Trophoblast cell (in vitro differentiated cells and primary cell): ENCODE results near the gene DESI2.
A peak's percentile ranks its signal among the peaks of the same experiment; 100 is the strongest.

Experiments used
- DNase-seq, 2 donors: peaks; one replicate each; pipeline ENCODE4 v3.0.0-alpha.2; 2016
- H2AFZ ChIP-seq: 2 replicates; pipeline ENCODE4 v1.6.1; 2013; ENCODE audit warnings: low read length, moderate library complexity, mild to moderate bottlenecking; ENCODE audit not compliant: insufficient read depth, poor library complexity
- H2AK5ac ChIP-seq: 2 replicates; pipeline ENCODE4 v1.6.1; 2013; ENCODE audit warnings: mild to moderate bottlenecking, low read length
- H2BK120ac ChIP-seq: 2 replicates; pipeline ENCODE4 v1.6.1; 2013; ENCODE audit warnings: low read length, mild to moderate bottlenecking, moderate library complexity; ENCODE audit not compliant: insufficient read depth, poor library complexity
- H2BK12ac ChIP-seq: 2 replicates; pipeline ENCODE4 v1.6.1; 2013; ENCODE audit warnings: mild to moderate bottlenecking, low read length, moderate library complexity
- H2BK5ac ChIP-seq: 2 replicates; pipeline ENCODE4 v1.6.1; 2013; ENCODE audit warnings: low read length, low read depth, moderate library complexity, mild to moderate bottlenecking; ENCODE audit not compliant: poor library complexity
- H3K14ac ChIP-seq: 2 replicates; pipeline ENCODE4 v1.6.1; 2013; ENCODE audit warnings: mild to moderate bottlenecking, low read length
- H3K18ac ChIP-seq: 2 replicates; pipeline ENCODE4 v1.6.1; 2013; ENCODE audit warnings: mild to moderate bottlenecking, low read length
- H3K23ac ChIP-seq: 2 replicates; pipeline ENCODE4 v1.6.1; 2013; ENCODE audit warnings: low read length
- H3K27ac ChIP-seq: 2 replicates; pipeline ENCODE4 v1.5.1; 2013; ENCODE audit warnings: low read depth, mild to moderate bottlenecking, inconsistent platforms, low read length, moderate library complexity
- H3K27me3 ChIP-seq: 2 replicates; pipeline ENCODE4 v1.6.1; 2013; ENCODE audit warnings: inconsistent platforms, mild to moderate bottlenecking, low read length, moderate library complexity; ENCODE audit not compliant: insufficient read depth
- H3K36me3 ChIP-seq, 2 experiments: 1 replicate in 1 of 2; 2 replicates in 1 of 2; pipeline ENCODE4 v1.6.1; 2013; ENCODE audit warnings: low read length in 2 of 2, mild to moderate bottlenecking in 2 of 2, moderate library complexity in 1 of 2; ENCODE audit not compliant: insufficient read depth in 2 of 2, control insufficient read depth in 1 of 2
- H3K4ac ChIP-seq: 2 replicates; pipeline ENCODE4 v1.6.1; 2013; ENCODE audit warnings: low read depth, mild to moderate bottlenecking, low read length, moderate library complexity
- H3K4me1 ChIP-seq, 2 experiments: 1 replicate in 1 of 2; 2 replicates in 1 of 2; pipeline ENCODE4 v1.6.1; 2013; ENCODE audit warnings: low read length in 2 of 2, mild to moderate bottlenecking in 2 of 2, moderate library complexity in 1 of 2; ENCODE audit not compliant: insufficient read depth in 2 of 2, control insufficient read depth in 1 of 2
- H3K4me2 ChIP-seq: 2 replicates; pipeline ENCODE4 v1.6.1; 2013; ENCODE audit warnings: inconsistent platforms, mild to moderate bottlenecking, low read length, moderate library complexity
- H3K4me3 ChIP-seq: 2 replicates; pipeline ENCODE4 v1.5.1; 2013; ENCODE audit warnings: mild to moderate bottlenecking, low read depth, low read length, inconsistent platforms
- H3K79me1 ChIP-seq: one replicate; pipeline ENCODE4 v1.6.1; 2013; ENCODE audit warnings: low read length
- H3K79me2 ChIP-seq: 2 replicates; pipeline ENCODE4 v1.6.1; 2013; ENCODE audit warnings: low read length, mild to moderate bottlenecking; ENCODE audit not compliant: control insufficient read depth, insufficient read depth, poor library complexity
- H3K9ac ChIP-seq: 2 replicates; pipeline ENCODE4 v1.6.1; 2013; ENCODE audit warnings: mild to moderate bottlenecking, low read length
- H3K9me3 ChIP-seq: 2 replicates; pipeline ENCODE4 v1.6.1; 2013; ENCODE audit warnings: low read depth, mild to moderate bottlenecking, control low read depth, inconsistent platforms, low read length; ENCODE audit not compliant: insufficient read depth
- H4K12ac ChIP-seq: 2 replicates; pipeline ENCODE4 v1.6.1; 2013; ENCODE audit warnings: low read depth, mild to moderate bottlenecking, low read length, moderate library complexity
- H4K8ac ChIP-seq: 2 replicates; pipeline ENCODE4 v1.6.1; 2013; ENCODE audit warnings: low read depth, mild to moderate bottlenecking, low read length, moderate library complexity
- H4K91ac ChIP-seq: one replicate; pipeline ENCODE4 v1.6.1; 2013; ENCODE audit warnings: low read depth, mild to moderate bottlenecking, low read length, moderate library complexity
- WGBS: extraction: QIAGEN DNeasy Blood & Tissue Kit; methylation state at CpG from one replicate; pipeline ENCODE4 v1.1.7; 2013; ENCODE audit warnings: missing lambda C conversion rate; ENCODE audit not compliant: insufficient read length, insufficient coverage; ENCODE audit errors: extremely low coverage; 5-methylcytosine and 5-hydroxymethylcytosine counted together

Gene DESI2

DNA sequence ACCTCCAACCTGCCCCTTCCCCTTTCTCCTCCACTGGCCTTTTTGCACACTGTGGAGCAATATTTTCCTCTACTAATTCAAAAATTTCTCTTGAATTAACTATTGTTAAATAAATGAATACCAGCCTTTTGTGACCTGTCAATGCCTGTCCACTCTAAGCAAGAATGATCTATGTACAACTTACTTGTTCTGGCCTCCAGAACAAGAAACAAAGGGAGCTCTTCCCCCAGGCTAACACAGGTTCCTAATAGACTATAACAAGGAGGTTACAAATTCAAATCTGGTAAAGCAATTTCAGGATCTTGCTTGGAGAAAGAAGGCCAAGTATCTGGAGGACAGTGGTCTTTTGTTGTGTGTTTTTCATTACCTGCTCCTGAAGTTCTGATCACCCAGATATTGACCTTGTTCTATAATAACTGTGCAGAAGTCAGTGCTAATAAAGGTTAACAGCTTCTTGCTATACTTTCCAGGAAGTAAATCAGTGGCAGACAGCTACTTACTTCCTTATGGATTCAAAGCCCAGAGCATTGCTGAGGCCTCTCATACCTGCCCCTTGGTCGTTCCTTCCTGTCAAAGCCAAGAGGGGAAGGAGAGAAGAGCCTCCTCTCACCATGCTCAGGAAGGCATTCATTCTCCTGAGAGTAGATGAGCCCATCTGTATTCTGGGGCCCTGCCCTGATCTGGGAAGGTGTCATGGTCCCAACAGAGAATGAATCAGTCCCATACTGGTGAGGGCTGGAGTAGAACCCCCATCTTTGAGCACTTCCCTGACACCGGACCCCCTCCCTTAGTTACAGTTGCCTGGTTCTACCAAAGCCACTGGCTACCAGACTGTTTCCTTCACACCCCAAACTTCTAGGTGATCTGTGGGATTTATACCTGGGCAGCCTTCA is 56.8 kb downstream of the DESI2 start:
- H2BK120ac ChIP-seq = no peak overlapping the region
- no CpG with 5 or more reads among the region's 2 CpGs for WGBS

DNA sequence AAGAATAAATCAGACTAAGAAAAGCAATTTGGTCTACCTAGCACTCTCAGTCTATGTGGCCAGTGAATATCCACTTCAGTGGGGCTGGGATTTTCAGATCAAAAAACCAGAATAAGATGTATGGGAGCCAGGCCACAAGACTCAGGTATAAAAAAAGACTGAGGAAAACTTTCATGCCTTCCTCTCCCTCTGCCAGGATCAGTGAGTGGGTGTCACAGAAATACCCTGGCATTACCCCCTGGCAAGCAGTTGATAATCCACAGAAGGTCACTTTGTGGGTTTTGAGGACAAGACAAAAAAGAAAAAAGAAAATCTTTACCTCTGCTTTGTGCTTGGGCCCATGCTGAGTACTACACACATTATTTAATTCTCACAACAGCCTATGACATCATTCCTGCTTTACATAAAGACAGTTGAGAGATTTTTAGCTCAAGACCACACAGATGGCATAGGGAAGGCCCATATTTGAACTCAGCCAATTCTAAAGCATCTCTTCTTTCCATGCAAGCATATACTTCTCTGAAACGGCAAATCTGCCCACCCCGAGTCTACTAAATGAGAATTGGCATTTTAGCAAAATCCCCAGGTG is 57.6 kb downstream of the DESI2 start:
- Histone ChIP-seq H2BK5ac (no peak overlapping the region), H4K91ac (no peak overlapping the region), H2BK12ac (no peak overlapping the region), H3K79me1 (no peaks in the 10 kb centered on the region), H2BK120ac (no peak overlapping the region), H3K4me1 (no peaks in the 10 kb centered on the region), H2AK5ac (no peak overlapping the region), H3K79me2 (no peaks in the 10 kb centered on the region), H3K36me3 (peaks cover 4% of the 10 kb centered on the region in 2 experiments), H3K4me2 (no peak overlapping the region), H3K9me3 (no peaks in the 10 kb centered on the region), H2AFZ (no peak overlapping the region), H3K4me3 (no peak overlapping the region), H3K9ac (no peak overlapping the region), H3K18ac (no peak overlapping the region), H3K23ac (no peak overlapping the region), H3K4ac (no peak overlapping the region), H3K27me3 (no peaks in the 10 kb centered on the region), H3K27ac (no peak overlapping the region), H3K14ac (no peak overlapping the region), H4K8ac (no peak overlapping the region), H4K12ac (no peak overlapping the region)
- no CpG with 5 or more reads among the region's 2 CpGs for WGBS
- DNase-seq = no peak

More for the DNA sequence above, 56.8 kb downstream of the DESI2 start:
- Histone ChIP-seq H3K27ac (no peak overlapping the region), H3K9me3 (no peaks in the 10 kb centered on the region), H4K8ac (no peak overlapping the region), H3K79me2 (no peaks in the 10 kb centered on the region), H4K91ac (no peak overlapping the region), H2BK12ac (no peak overlapping the region), H3K36me3 (peaks cover 6 to 7% of the 10 kb centered on the region in 2 experiments), H3K79me1 (no peaks in the 10 kb centered on the region), H3K9ac (no peak overlapping the region), H3K4me2 (no peak overlapping the region), H3K23ac (no peak overlapping the region), H3K18ac (no peak overlapping the region), H3K4me1 (no peaks in the 10 kb centered on the region), H3K27me3 (no peaks in the 10 kb centered on the region), H2AK5ac (no peak overlapping the region), H2AFZ (no peak overlapping the region), H3K14ac (no peak overlapping the region), H2BK5ac (no peak overlapping the region), H4K12ac (no peak overlapping the region), H3K4me3 (no peak overlapping the region), H3K4ac (no peak overlapping the region)
- no peak for DNase-seq

DNA sequence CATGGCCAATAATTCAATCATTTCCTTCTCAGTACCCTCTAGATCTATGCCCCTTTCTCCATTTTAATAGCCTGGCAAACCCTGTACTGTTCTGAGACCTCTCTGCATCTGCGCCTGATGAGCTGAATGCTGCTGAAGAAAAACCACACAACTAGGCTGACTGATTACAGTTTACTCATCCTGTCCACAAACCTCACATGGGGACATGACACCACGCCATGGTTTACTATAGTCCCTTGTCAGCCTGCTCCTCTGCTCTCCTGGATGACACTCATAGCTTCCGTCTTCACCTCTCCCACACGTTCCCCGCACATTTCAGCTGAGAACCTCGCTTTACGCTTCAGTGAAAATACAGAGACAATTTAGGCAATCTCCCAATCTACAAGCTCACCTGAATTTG is 59.7 kb downstream of the DESI2 start:
- Histone ChIP-seq H3K36me3 (no peaks in the 10 kb centered on the region), H3K4me1 (no peaks in the 10 kb centered on the region), H4K91ac (no peak overlapping the region), H2AK5ac (no peak overlapping the region), H3K18ac (no peak overlapping the region), H3K9ac (peak overlapping the region; percentile 64), H3K79me1 (no peaks in the 10 kb centered on the region), H3K27ac (no peak overlapping the region), H3K14ac (no peak overlapping the region), H3K9me3 (no peaks in the 10 kb centered on the region), H3K4me3 (peak overlapping the region; percentile 46), H4K8ac (no peak overlapping the region), H3K27me3 (no peaks in the 10 kb centered on the region), H4K12ac (no peak overlapping the region), H2BK12ac (no peak overlapping the region), H2BK120ac (no peak overlapping the region), H3K23ac (peak overlapping the region; percentile 84), H3K4me2 (no peak overlapping the region), H2BK5ac (no peak overlapping the region), H3K4ac (no peak overlapping the region), H2AFZ (no peak overlapping the region), H3K79me2 (no peaks in the 10 kb centered on the region)
- no CpG with 5 or more reads among the region's 7 CpGs for WGBS
- no peak for DNase-seq

DNA sequence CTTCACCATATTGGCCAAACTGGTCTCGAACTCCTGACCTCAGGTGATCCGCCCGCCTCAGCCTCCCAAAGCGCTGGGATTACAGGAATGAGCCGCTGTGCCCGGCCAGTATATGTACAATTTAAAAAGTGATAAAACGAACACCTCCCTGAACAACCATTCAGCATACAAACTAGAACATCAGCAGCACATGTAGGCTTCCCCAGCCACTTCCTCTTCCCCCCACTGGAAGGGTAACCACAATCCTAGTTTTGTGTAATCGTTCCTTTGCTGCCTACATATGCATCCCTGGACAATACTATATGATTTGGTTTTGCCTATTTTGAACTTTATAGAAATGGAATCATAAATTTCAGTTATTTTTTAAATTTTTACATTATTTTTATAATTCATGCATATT is 60.4 kb downstream of the DESI2 start:
- Histone ChIP-seq H3K79me1 (no peaks in the 10 kb centered on the region), H3K14ac (no peak overlapping the region), H3K18ac (no peak overlapping the region), H3K79me2 (no peaks in the 10 kb centered on the region), H2BK12ac (no peak overlapping the region), H3K36me3 (no peaks in the 10 kb centered on the region), H4K12ac (no peak overlapping the region), H2BK120ac (no peak overlapping the region), H4K91ac (no peak overlapping the region), H3K23ac (no peak overlapping the region), H2AK5ac (no peak overlapping the region), H3K4ac (no peak overlapping the region), H3K27me3 (no peaks in the 10 kb centered on the region), H4K8ac (no peak overlapping the region), H3K27ac (no peak overlapping the region), H2AFZ (no peak overlapping the region), H2BK5ac (no peak overlapping the region), H3K4me2 (no peak overlapping the region), H3K9me3 (no peaks in the 10 kb centered on the region), H3K9ac (no peak overlapping the region), H3K4me1 (no peaks in the 10 kb centered on the region), H3K4me3 (no peak overlapping the region)
- WGBS = no CpG with 5 or more reads among the region's 8 CpGs
- no peak for DNase-seq
